GM12878 (cell line): Measurements from ENCODE around the gene SIX5. TPM values are rescaled to one million over a fixed set of nuclear protein-coding genes. Genes with fewer than 3 reads are reported as not detected.

Experiments used
- ATAC-seq: fragments of 200-7000 bp; cut with Tn5 transposase; 3 replicates; pipeline ENCODE4 v1.9.1; 2020; ENCODE audit warnings: mild to moderate bottlenecking, moderate library complexity
- BruUV-seq: library from RNA; stranded (reverse); fragments of 400-500 nt; replicated peaks from 2 replicates; lab custom pipeline; 2021; lab: Mats Ljungman, UMichigan
- CTCF ChIA-PET: fragments of 300-600 bp; sonication (Branson Sonifier 250); formaldehyde crosslinking; extraction: SDS; loops from one replicate; lab custom pipeline; 2021; ENCODE audit warnings: inconsistent platforms; lab: Yijun Ruan, JAX
- POLR2A ChIA-PET: fragments of 350-600 bp; formaldehyde crosslinking; extraction: SDS; loops from one replicate; lab custom pipeline; 2021; ENCODE audit warnings: inconsistent platforms; lab: Charles Lee
- RAD21 ChIA-PET: fragments of 300-600 bp; sonication (Branson Sonifier 250); formaldehyde crosslinking; loops from one replicate; lab custom pipeline; 2023; ENCODE audit warnings: antibody characterized with exemption; ENCODE audit not compliant: unreplicated experiment; lab: Charles Lee
- SMC1A ChIA-PET: fragments of 300-600 bp; sonication (Branson Sonifier 250); formaldehyde crosslinking; loops from one replicate; lab custom pipeline; 2023; ENCODE audit not compliant: unreplicated experiment, uncharacterized antibody; lab: Charles Lee
- DNase-seq: peaks from one replicate; pipeline ENCODE4 v3.0.0-alpha.2; 2011; ENCODE audit warnings: low read depth, low spot score
- FAIRE-seq: peaks from 3 replicates; lab custom pipeline; 2011; peaks lifted over from hg19 to GRCh38; lab: Jason Lieb, UNC
- H2AFZ ChIP-seq: 2 replicates; pipeline ENCODE4 v1.6.0; 2011; ENCODE audit warnings: low read depth, low read length, control low read depth; ENCODE audit not compliant: control insufficient read depth
- H3K27ac ChIP-seq: 2 replicates; pipeline ENCODE4 v1.5.1; 2011; ENCODE audit warnings: control low read depth; ENCODE audit not compliant: control insufficient read depth, insufficient read depth
- H3K27me3 ChIP-seq, 2 experiments: replicated peaks in 1 of 2; 2 replicates each; pipeline versions ENCODE4 v1.6.0 to v1.6.1; 2011; ENCODE audit warnings: low read length in 1 of 2; ENCODE audit not compliant: control insufficient read depth in 2 of 2, insufficient read depth in 2 of 2
- H3K36me3 ChIP-seq, 2 experiments: 2 replicates each; pipeline ENCODE4 v1.5.1; 2011; ENCODE audit warnings: low read length in 1 of 2; ENCODE audit not compliant: control insufficient read depth in 2 of 2, insufficient read depth in 2 of 2
- H3K4me1 ChIP-seq: 2 replicates; pipeline ENCODE4 v1.6.1; 2011; ENCODE audit warnings: mild to moderate bottlenecking, low read length, moderate library complexity, mixed read lengths; ENCODE audit not compliant: control insufficient read depth, insufficient read depth
- H3K4me2 ChIP-seq: 2 replicates; pipeline ENCODE4 v1.6.0; 2011; ENCODE audit warnings: control low read depth; ENCODE audit not compliant: control insufficient read depth, insufficient read depth
- H3K4me3 ChIP-seq: fragments of 200-600 bp; sonication (generic); 2 replicates; pipeline ENCODE4 v1.5.1; 2016
- H3K79me2 ChIP-seq: 2 replicates; pipeline ENCODE4 v1.6.0; 2011; ENCODE audit warnings: low read length; ENCODE audit not compliant: control insufficient read depth, insufficient read depth
- H3K9ac ChIP-seq: 2 replicates; pipeline ENCODE4 v1.8.0; 2011; ENCODE audit warnings: low read length, control low read depth, mixed read lengths; ENCODE audit not compliant: control insufficient read depth, insufficient read depth
- H3K9me3 ChIP-seq: replicated peaks from 3 replicates; pipeline ENCODE4 v1.5.1; 2011; ENCODE audit warnings: mild to moderate bottlenecking, low read length; ENCODE audit not compliant: control insufficient read depth, insufficient read depth
- H4K20me1 ChIP-seq: 2 replicates; pipeline ENCODE4 v1.6.0; 2011; ENCODE audit not compliant: control insufficient read depth, insufficient read depth
- BACH1 ChIP-seq: fragments of 450-650 bp; IDR thresholded peaks from 2 replicates; pipeline ENCODE4 v1.6.1; 2017; ENCODE audit warnings: mild to moderate bottlenecking, borderline replicate concordance
- JUNB ChIP-seq: IDR thresholded peaks from 2 replicates; pipeline ENCODE4 v1.6.1; 2016; ENCODE audit warnings: antibody characterized with exemption, mild to moderate bottlenecking
- NRF1 ChIP-seq: conservative IDR thresholded peaks from 2 replicates; pipeline ENCODE4 v1.6.1; 2011; ENCODE audit warnings: mild to moderate bottlenecking, low read depth, low read length, improper control_type of control experiment
- SIN3A ChIP-seq: IDR thresholded peaks from 2 replicates; pipeline ENCODE4 v1.6.1; 2012; ENCODE audit warnings: low read depth, low read length, improper control_type of control experiment
- SMARCA5 ChIP-seq: fragments of 450-650 bp; IDR thresholded peaks from 2 replicates; pipeline ENCODE4 v1.6.1; 2017; ENCODE audit warnings: mild to moderate bottlenecking
- TBL1XR1 ChIP-seq: IDR thresholded peaks from 2 replicates; pipeline ENCODE4 v1.6.1; 2012; ENCODE audit warnings: low read depth, low read length, improper control_type of control experiment
- YBX1 ChIP-seq: fragments of 450-650 bp; IDR thresholded peaks from 2 replicates; pipeline ENCODE4 v1.6.1; 2016; ENCODE audit warnings: antibody characterized with exemption
- ZNF207 ChIP-seq: fragments of 450-650 bp; IDR thresholded peaks from 2 replicates; pipeline ENCODE4 v1.6.1; 2014; ENCODE audit warnings: antibody characterized with exemption, mild to moderate bottlenecking, borderline replicate concordance
- WGBS: methylation state at CpG from one replicate; pipeline ENCODE4 v1.1.6; 2016; ENCODE audit warnings: low lambda C conversion rate; ENCODE audit not compliant: insufficient replicate concordance, insufficient coverage; ENCODE audit errors: missing lambda C conversion rate; 5-methylcytosine and 5-hydroxymethylcytosine counted together
- in situ Hi-C: fragments of 300-500 bp; cut with MboI; formaldehyde crosslinking; loops from 9 replicates; pipeline ENCODE4 v1.14.3; 2018; ENCODE audit warnings: mixed read lengths
- intact Hi-C: fragments of 100-400 bp; cut with micrococcal nuclease; formaldehyde crosslinking; loops from one replicate; pipeline ENCODE4 v1.14.2; 2022; ENCODE audit not compliant: unreplicated experiment
- polyA plus RNA-seq, 11 experiments: library from polyadenylated mRNA; depleted of rRNA in 4 of 11; unstranded in 6 of 11; stranded (reverse) in 5 of 11; fragments of >200 nt; fragmentation: Nextera tagmentation in 4 of 11; fragmentation: Illumina TruSeq in 1 of 11; extraction: Ambion mirVana in 4 of 11; extraction: Trizol in 1 of 11; gene quantifications; 1 replicate in 1 of 11; 2 replicates in 10 of 11; pipeline versions ENCODE4 v1.2.1 to v1.2.3, GENCODE V29; 2011 to 2016; ENCODE audit warnings: inconsistent platforms in 2 of 11, missing spikeins in 2 of 11, low read depth in 1 of 11
- total RNA-seq, 4 experiments: library from RNA; depleted of rRNA in 3 of 4; stranded (reverse); fragments of >200 nt in 3 of 4; fragmentation: Illumina TruSeq in 1 of 4; extraction: Trizol in 1 of 4; gene quantifications; 2 replicates each; pipeline versions ENCODE4 v1.2.1 to v1.2.3, GENCODE V29; 2013 to 2021
- TF ChIP-seq, protein P1 (sequence below): fragments of 450-650 bp; IDR thresholded peaks from 2 replicates; pipeline ENCODE4 v1.6.1; 2014; ENCODE audit warnings: mild to moderate bottlenecking
- TF ChIP-seq, protein P2 (sequence below): IDR thresholded peaks from 2 replicates; pipeline ENCODE4 v1.6.1; 2011; ENCODE audit warnings: low read depth, low read length, improper control_type of control experiment, borderline replicate concordance
- TF ChIP-seq, protein P3 (sequence below): fragments of 450-650 bp; IDR thresholded peaks from 2 replicates; pipeline ENCODE4 v1.6.1; 2017; ENCODE audit warnings: mild to moderate bottlenecking, moderate library complexity

The SIX5 gene
- total and polyA plus RNA-seq, 10 of the 15 experiments (the other 5 are each of a cell fraction or from before 2014, with no cell fraction given): 1.9 to 10.5 (median 3.0) TPM; not detected in 2

- Histone ChIP-seq H3K27me3 (no peaks in the 10 kb centered on the region), H4K20me1 (no peaks in the 10 kb centered on the region), H3K27ac (no peak overlapping the region), H3K4me1 (peaks cover 12% of the 10 kb centered on the region), H3K36me3 (no peaks in the 10 kb centered on the region), H3K9me3 (no peaks in the 10 kb centered on the region), H3K79me2 (no peaks in the 10 kb centered on the region), H3K4me3 (no peak overlapping the region), H3K4me2 (no peak overlapping the region), H3K9ac (no peak overlapping the region), H2AFZ (no peak overlapping the region)
- POLR2A ChIA-PET: no interaction called here
- TF ChIP-seq JUNB: no peak
- TF ChIP-seq, protein P1, sequence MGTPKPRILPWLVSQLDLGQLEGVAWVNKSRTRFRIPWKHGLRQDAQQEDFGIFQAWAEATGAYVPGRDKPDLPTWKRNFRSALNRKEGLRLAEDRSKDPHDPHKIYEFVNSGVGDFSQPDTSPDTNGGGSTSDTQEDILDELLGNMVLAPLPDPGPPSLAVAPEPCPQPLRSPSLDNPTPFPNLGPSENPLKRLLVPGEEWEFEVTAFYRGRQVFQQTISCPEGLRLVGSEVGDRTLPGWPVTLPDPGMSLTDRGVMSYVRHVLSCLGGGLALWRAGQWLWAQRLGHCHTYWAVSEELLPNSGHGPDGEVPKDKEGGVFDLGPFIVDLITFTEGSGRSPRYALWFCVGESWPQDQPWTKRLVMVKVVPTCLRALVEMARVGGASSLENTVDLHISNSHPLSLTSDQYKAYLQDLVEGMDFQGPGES: no peak
- TF ChIP-seq, protein P2, sequence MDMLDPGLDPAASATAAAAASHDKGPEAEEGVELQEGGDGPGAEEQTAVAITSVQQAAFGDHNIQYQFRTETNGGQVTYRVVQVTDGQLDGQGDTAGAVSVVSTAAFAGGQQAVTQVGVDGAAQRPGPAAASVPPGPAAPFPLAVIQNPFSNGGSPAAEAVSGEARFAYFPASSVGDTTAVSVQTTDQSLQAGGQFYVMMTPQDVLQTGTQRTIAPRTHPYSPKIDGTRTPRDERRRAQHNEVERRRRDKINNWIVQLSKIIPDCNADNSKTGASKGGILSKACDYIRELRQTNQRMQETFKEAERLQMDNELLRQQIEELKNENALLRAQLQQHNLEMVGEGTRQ: no peak
- WGBS: 81% methylated on average over 12 of the region's 12 CpGs
- FAIRE-seq (no peak), ATAC-seq (no peak), DNase-seq (no peak)
- RAD21 ChIA-PET: interaction anchor here (1.8 kb wide), 1 partner anchor 202 kb away, joined by 5 read pairs; no protein-coding TSS in a partner anchor
- BruUV-seq: no TSS peak
- in situ Hi-C loops (no loop called here), intact Hi-C loops (loop anchor here (10.0 kb wide), 1 partner anchor 181 kb away; the partner anchor contains the start of gene CCDC61)
- CTCF ChIA-PET: interaction anchor here (0.6 to 1.7 kb wide), 5 partner anchors 15 to 375 kb away, joined by 3 to 10 read pairs (median 3); partner anchors contain the start of gene SIX5
- SMC1A ChIA-PET: no interaction called here
Measured at GRCh38 chr19:45814166-45814780, 45.2 kb upstream of the SIX5 start.

DNA sequence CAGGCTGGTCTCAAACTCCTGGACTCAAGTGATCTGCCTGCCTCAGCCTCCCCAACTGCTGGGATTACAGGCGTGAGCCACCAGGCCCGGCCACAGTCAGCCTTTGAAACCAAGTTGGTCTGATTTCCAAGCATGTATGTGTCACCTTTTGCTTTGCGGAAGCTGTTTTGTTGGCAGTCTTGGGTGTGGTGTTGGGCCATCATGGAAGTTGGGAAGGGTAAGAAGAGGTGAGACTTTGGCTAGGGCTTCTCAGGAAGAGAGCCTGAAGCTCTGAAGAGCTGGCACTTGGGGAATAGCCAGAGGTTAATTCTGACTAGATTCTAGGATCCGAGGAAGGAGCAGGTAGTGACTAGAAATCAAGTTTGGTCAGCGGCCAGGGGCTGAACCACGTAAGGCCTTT lies 43.2 kb upstream of the SIX5 start:
- ChIA-PET SMC1A (no interaction called here), RAD21 (no interaction called here), POLR2A (no interaction called here), CTCF (no interaction called here)
- Histone ChIP-seq H3K9ac (no peak overlapping the region), H3K27me3 (no peaks in the 10 kb centered on the region), H3K9me3 (no peaks in the 10 kb centered on the region), H3K36me3 (no peaks in the 10 kb centered on the region), H4K20me1 (no peaks in the 10 kb centered on the region), H3K79me2 (no peaks in the 10 kb centered on the region), H3K4me2 (no peak overlapping the region), H3K4me3 (no peak overlapping the region), H3K4me1 (peaks cover 12% of the 10 kb centered on the region), H2AFZ (no peak overlapping the region), H3K27ac (no peak overlapping the region)
- no peak for DNase-seq
- in situ Hi-C loops (no loop called here), intact Hi-C loops (loop anchor here (10.0 kb wide), 1 partner anchor 183 kb away; the partner anchor contains the start of gene CCDC61)
- BruUV-seq: no TSS peak
- FAIRE-seq: no peak
- ATAC-seq: no peak
- WGBS: 98% methylated on average over 6 of the region's 6 CpGs
- no peak for TF ChIP-seq ZNF207
- TF ChIP-seq BACH1: no peak
- TF ChIP-seq NRF1: no peak
- TF ChIP-seq SMARCA5: no peak
- no peak for TF ChIP-seq SIN3A
- no peak for TF ChIP-seq YBX1
- TF ChIP-seq TBL1XR1: no peak
- TF ChIP-seq, protein P3, sequence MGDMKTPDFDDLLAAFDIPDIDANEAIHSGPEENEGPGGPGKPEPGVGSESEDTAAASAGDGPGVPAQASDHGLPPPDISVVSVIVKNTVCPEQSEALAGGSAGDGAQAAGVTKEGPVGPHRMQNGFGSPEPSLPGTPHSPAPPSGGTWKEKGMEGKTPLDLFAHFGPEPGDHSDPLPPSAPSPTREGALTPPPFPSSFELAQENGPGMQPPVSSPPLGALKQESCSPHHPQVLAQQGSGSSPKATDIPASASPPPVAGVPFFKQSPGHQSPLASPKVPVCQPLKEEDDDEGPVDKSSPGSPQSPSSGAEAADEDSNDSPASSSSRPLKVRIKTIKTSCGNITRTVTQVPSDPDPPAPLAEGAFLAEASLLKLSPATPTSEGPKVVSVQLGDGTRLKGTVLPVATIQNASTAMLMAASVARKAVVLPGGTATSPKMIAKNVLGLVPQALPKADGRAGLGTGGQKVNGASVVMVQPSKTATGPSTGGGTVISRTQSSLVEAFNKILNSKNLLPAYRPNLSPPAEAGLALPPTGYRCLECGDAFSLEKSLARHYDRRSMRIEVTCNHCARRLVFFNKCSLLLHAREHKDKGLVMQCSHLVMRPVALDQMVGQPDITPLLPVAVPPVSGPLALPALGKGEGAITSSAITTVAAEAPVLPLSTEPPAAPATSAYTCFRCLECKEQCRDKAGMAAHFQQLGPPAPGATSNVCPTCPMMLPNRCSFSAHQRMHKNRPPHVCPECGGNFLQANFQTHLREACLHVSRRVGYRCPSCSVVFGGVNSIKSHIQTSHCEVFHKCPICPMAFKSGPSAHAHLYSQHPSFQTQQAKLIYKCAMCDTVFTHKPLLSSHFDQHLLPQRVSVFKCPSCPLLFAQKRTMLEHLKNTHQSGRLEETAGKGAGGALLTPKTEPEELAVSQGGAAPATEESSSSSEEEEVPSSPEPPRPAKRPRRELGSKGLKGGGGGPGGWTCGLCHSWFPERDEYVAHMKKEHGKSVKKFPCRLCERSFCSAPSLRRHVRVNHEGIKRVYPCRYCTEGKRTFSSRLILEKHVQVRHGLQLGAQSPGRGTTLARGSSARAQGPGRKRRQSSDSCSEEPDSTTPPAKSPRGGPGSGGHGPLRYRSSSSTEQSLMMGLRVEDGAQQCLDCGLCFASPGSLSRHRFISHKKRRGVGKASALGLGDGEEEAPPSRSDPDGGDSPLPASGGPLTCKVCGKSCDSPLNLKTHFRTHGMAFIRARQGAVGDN: no peak
